GM18861 (cell line): ENCODE measurements around the gene TIMM9.
"Not testable (repeated sequence)": the region's sequence is repeated elsewhere in the genome, so short reads cannot be mapped to it uniquely, and the experiment has no call there.

Experiments used
- ATAC-seq: cut with Tn5 transposase; IDR thresholded peaks from one replicate; pipeline ENCODE4 v1.9.1; 2021; ENCODE audit not compliant: unreplicated experiment

The TIMM9 gene

GRCh38 chr14:58398895-58399294, 28.4 kb downstream of the TIMM9 start:
- ATAC-seq: no peak

DNA sequence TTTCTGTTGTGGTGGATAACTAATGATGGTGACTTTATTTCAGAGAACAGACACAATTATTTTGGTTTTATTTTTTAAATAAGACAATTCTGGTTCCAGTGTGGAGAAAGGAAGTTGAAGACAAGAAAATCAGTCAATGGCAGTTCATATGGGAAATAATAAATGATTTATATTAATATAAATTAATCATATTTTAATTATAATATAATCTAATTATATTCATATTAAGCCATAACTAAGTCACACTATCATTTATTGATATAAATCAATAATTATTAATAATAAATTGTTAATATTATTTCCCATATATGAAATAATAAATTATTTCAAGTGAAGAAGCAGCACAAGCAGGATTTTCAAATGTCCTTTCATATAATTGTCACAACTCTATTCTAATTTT, 28.8 kb downstream of the TIMM9 start:
- ATAC-seq: no peak

GRCh38 chr14:58397156-58397555, 30.2 kb downstream of the TIMM9 start:
- ATAC-seq: no peak

DNA sequence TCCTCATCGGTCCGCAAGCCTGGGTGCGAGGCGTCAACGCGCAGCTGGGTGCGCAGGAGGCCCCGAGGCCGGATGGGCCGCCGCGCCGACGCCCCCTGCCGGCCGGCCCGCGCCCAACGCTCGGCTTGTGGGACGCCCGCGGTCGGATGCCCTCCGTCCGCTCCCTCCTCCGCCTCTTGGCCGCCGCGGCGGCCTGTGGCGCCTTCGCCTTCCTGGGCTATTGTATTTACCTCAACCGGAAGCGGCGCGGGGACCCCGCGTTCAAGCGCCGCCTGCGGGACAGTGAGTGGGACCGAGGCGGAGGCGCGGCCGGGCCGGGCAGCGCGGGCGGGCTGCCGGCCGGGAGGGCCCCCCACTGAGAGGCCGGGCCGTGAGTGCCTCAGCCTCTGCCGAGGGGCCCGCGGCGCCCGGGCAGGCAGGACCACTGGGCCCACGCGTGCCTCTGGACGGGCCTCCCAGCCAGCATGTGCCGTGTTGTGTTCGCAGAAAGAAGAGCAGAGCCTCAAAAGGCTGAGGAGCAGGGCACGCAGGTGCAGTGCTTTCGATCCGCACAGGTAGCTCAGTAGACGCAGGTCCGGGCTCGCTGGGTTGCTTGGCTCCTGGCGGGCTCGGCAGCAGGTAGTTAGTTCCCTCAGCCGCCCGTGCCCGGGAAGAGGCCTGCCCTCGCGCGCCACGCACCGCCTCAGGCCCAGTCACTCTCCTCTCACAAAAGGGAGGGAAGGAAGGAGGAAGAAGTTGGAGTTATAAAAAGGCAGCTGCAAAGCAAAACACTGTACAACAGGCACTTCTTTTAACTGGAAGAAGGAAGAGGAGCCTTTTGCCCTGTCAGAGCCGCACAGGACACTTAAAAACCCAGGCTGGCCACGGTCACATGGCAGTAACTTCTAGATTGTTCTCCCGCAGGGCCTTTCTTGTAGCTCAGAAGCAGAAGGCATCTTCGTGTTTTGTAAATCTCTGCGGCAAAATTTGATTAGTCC, 31.2 kb downstream of the TIMM9 start, which contains the start of gene TOMM20L:
Gene TOMM20L (plus strand): TSS at position 119 of the 977 bp plus-strand sequence. CDS start 28 bp downstream, at position 147.
- peak; percentile 82 for ATAC-seq

DNA sequence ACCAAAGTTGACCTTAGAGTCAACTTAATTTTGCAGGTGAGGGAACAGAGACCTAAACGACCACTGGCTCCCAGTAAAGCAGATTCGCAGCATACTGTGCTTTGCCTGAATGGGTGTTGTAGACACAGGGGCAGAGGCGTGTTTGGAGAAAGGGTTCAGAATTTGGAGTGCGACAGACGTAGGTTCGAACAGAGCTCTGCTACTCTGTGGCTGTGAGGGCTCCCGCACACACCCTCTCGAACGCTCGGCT, 31.8 kb downstream of the TIMM9 start:
- no peak for ATAC-seq

DNA sequence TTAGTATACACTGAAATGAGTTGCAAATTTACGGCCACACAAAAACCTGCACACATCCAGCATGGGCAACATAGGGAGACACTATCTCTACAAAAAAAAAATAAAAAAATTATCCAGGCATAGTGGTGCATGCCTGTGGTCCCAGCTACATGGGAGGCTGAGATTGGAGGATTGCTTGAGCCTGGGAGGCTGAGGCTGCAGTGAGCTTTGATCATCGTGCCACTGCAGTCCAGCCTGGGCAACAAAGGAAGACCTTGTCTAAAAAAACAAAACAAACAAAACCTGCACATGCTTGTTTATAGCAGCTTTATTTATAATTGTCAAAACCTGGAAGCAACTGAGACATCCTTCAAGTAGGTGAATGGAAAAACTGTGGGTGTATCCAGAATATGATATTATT, 36.5 kb downstream of the TIMM9 start:
- no peak for ATAC-seq

DNA sequence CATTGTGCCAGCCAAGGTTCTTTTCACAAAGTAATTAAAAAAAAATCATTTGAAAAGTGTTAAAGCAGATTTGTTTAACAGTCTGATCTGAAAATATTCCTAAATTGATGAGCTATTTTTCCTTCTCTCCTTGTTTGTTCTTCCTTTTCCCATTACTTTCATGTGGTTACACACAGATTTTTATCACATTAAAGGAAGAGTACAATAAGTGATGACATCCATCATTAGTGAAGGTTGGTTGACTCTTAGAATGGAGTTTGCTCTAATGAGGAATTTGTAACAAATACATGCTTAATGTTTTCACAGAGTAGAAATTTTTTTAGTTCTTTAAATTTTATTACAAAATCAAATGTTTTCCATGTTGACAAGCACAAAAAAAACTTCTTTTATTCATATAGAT, 50.5 kb downstream of the TIMM9 start:
- no peak for ATAC-seq

- ATAC-seq: no peak
These were observed 58.4 kb downstream of the TIMM9 start for GRCh38 chr14:58368956-58369355.

DNA sequence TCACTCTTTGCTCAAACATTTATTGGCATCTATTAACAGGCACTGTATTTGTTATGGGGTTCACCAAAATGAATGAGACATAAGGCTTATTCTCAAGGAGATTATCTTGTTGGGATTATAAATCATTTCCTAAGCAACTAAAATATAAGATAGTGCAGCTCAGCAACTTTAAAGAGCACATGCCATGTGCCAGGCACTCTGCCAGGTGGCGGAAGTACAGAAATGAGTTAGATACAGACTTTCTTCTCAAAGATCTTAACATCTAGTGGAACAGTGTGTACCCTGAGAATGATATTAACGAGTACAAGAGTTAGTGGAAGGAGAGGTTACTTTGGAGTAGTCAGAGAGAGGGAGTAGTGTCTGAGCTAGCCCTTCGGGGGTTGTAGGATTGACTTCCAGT, 60.0 kb downstream of the TIMM9 start:
- ATAC-seq: no peak

DNA sequence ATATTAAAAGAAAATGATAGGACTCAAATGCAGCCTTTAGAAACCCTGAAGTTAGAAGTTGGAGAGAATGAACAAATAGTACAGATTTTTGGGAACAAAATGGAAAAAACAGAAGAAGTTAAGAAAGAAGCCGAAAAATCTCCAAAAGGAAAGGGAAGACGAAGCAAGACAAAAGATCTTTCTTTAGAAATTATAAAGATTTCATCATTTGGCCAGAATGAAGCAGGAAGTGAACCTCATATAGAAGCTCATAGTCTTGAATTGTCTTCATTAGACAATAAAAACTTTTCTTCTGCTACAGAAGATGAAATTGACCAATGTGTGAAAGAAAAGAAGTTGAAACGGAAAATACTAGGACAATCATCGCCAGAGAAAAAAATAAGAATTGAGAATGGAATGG, 63.0 kb downstream of the TIMM9 start:
- no peak for ATAC-seq

DNA sequence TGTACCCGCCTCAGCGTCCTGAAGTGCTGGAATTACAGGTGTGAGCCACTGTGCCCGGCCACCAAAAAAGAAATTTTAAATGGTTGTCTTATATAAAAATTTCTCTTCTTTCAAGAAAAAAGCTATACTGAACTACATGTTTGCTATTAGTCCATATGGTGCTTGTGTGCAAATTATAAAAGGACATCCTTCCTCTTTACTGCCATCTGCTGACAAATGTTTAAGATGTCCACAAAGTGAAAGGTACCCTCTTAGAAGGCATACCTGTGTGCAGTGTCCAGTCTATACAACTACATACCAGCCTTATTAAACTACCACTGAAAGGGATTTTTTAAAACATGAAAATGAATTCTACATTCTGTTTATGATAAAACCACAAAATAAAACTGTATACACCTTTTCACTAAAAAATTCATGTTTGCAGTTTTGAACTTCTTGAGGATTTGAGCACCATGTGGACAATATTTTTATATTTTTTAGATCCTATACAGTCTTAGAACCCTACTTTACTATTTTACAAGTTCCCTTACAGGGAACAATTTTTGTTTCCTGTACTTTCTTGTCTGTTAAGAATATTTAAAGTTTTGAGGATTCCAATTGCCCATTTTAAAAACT, 64.4 kb downstream of the TIMM9 start:
- no peak for ATAC-seq

- not testable (repeated sequence) for ATAC-seq
These were observed 65.1 kb downstream of the TIMM9 start for GRCh38 chr14:58362272-58362671.
